ENCODE data around the gene HCN3.

Gene HCN3

GRCh38 chr1:155324037-155324716 lies 46.9 kb downstream of the HCN3 start (continued):
- TF ChIP-seq, protein P1, sequence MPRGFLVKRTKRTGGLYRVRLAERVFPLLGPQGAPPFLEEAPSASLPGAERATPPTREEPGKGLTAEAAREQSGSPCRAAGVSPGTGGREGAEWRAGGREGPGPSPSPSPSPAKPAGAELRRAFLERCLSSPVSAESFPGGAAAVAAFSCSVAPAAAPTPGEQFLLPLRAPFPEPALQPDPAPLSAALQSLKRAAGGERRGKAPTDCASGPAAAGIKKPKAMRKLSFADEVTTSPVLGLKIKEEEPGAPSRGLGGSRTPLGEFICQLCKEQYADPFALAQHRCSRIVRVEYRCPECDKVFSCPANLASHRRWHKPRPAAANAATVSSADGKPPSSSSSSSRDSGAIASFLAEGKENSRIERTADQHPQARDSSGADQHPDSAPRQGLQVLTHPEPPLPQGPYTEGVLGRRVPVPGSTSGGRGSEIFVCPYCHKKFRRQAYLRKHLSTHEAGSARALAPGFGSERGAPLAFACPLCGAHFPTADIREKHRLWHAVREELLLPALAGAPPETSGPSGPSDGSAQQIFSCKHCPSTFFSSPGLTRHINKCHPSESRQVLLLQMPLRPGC (tag by site-specific recombination; IDR thresholded peaks at IDR 0.05), result 0 out of 2 replicates have a peak, but pooled peaks have one; percentile 22
- TF ChIP-seq ZNF324 (tag by site-specific recombination; IDR thresholded peaks at IDR 0.05), result peak; percentile 68; the same call in 1 of the 2 replicates
- TF ChIP-seq ZNF558 (tag by site-specific recombination; IDR thresholded peaks at IDR 0.05), result 0 out of 2 replicates have a peak, but pooled peaks have one; percentile 15
- peak; percentile 75 for TF ChIP-seq GLIS2 (tag by site-specific recombination; IDR thresholded peaks at IDR 0.05)
- TF ChIP-seq ZNF670 (tag by site-specific recombination; IDR thresholded peaks at IDR 0.05; ENCODE audit: low read depth), result no peak
- peak; percentile 17; the same call in 1 of the 2 replicates for TF ChIP-seq ZFP37 (tag by site-specific recombination; IDR thresholded peaks at IDR 0.05)
- TF ChIP-seq SP2 (tag by site-specific recombination; IDR thresholded peaks at IDR 0.05), result peak; percentile 98
- TF ChIP-seq ZNF423 (tag by site-specific recombination; IDR thresholded peaks at IDR 0.05), result peak; percentile 75
- TF ChIP-seq KLF16 (tag by site-specific recombination; IDR thresholded peaks at IDR 0.05), result peak; percentile 54; the same call in 1 of the 2 replicates
- TF ChIP-seq PRDM4 (tag by site-specific recombination; IDR thresholded peaks at IDR 0.05), result peak; percentile 22; the same call in 1 of the 2 replicates
- TF ChIP-seq, protein P2, sequence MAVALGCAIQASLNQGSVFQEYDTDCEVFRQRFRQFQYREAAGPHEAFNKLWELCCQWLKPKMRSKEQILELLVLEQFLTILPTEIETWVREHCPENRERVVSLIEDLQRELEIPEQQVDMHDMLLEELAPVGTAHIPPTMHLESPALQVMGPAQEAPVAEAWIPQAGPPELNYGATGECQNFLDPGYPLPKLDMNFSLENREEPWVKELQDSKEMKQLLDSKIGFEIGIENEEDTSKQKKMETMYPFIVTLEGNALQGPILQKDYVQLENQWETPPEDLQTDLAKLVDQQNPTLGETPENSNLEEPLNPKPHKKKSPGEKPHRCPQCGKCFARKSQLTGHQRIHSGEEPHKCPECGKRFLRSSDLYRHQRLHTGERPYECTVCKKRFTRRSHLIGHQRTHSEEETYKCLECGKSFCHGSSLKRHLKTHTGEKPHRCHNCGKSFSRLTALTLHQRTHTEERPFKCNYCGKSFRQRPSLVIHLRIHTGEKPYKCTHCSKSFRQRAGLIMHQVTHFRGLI (tag by site-specific recombination; IDR thresholded peaks at IDR 0.05), result peak; percentile 61; the same call in 1 of the 2 replicates
- TF ChIP-seq, protein P3, sequence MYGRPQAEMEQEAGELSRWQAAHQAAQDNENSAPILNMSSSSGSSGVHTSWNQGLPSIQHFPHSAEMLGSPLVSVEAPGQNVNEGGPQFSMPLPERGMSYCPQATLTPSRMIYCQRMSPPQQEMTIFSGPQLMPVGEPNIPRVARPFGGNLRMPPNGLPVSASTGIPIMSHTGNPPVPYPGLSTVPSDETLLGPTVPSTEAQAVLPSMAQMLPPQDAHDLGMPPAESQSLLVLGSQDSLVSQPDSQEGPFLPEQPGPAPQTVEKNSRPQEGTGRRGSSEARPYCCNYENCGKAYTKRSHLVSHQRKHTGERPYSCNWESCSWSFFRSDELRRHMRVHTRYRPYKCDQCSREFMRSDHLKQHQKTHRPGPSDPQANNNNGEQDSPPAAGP (tag by site-specific recombination; IDR thresholded peaks at IDR 0.05), result peak; percentile 13; the same call in 1 of the 2 replicates
- TF ChIP-seq ZNF548 (tag by site-specific recombination; IDR thresholded peaks at IDR 0.05), result no peak
- TF ChIP-seq, protein P4, sequence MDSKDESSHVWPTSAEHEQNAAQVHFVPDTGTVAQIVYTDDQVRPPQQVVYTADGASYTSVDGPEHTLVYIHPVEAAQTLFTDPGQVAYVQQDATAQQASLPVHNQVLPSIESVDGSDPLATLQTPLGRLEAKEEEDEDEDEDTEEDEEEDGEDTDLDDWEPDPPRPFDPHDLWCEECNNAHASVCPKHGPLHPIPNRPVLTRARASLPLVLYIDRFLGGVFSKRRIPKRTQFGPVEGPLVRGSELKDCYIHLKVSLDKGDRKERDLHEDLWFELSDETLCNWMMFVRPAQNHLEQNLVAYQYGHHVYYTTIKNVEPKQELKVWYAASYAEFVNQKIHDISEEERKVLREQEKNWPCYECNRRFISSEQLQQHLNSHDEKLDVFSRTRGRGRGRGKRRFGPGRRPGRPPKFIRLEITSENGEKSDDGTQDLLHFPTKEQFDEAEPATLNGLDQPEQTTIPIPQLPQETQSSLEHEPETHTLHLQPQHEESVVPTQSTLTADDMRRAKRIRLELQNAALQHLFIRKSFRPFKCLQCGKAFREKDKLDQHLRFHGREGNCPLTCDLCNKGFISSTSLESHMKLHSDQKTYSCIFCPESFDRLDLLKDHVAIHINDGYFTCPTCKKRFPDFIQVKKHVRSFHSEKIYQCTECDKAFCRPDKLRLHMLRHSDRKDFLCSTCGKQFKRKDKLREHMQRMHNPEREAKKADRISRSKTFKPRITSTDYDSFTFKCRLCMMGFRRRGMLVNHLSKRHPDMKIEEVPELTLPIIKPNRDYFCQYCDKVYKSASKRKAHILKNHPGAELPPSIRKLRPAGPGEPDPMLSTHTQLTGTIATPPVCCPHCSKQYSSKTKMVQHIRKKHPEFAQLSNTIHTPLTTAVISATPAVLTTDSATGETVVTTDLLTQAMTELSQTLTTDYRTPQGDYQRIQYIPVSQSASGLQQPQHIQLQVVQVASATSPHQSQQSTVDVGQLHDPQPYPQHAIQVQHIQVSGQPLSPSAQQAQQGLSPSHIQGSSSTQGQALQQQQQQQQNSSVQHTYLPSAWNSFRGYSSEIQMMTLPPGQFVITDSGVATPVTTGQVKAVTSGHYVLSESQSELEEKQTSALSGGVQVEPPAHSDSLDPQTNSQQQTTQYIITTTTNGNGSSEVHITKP (tag by site-specific recombination; IDR thresholded peaks at IDR 0.05), result peak; percentile 96
- no peak for TF ChIP-seq ZNF138 (tag by site-specific recombination; IDR thresholded peaks at IDR 0.05; ENCODE audit: borderline replicate concordance)
- TF ChIP-seq ZBTB7A (tag by site-specific recombination; IDR thresholded peaks at IDR 0.05; ENCODE audit: low read depth), result peak; percentile 75; the same call in 1 of the 2 replicates
- TF ChIP-seq ZNF473 (tag by site-specific recombination; IDR thresholded peaks at IDR 0.05), result no peak
- TF ChIP-seq ZNF514 (tag by site-specific recombination; IDR thresholded peaks at IDR 0.05), result no peak
- TF ChIP-seq BCL11B (tag by site-specific recombination; IDR thresholded peaks at IDR 0.05; ENCODE audit: low read depth), result peak; percentile 49
- TF ChIP-seq ZIC2 (tag by site-specific recombination; IDR thresholded peaks at IDR 0.05), result peak; percentile 75
- peak; percentile 99 for TF ChIP-seq ZNF341 (tag by site-specific recombination; IDR thresholded peaks at IDR 0.05; ENCODE audit: low read depth)
- TF ChIP-seq ZBTB49 (tag by site-specific recombination; IDR thresholded peaks at IDR 0.05; ENCODE audit: low read depth), result no peak
- TF ChIP-seq BCL6B (tag by site-specific recombination; IDR thresholded peaks at IDR 0.05), result no peak
- no peak for TF ChIP-seq ZNF23 (tag by site-specific recombination; IDR thresholded peaks at IDR 0.05; ENCODE audit: borderline replicate concordance)
- TF ChIP-seq ZNF654 (tag by site-specific recombination; IDR thresholded peaks at IDR 0.05; ENCODE audit: low read depth), result no peak

Measured in HEK293 (cell line).